Keratinocyte (primary cell): Measurements from ENCODE around the gene TRIM3. TPM values are rescaled to one million over a fixed set of nuclear protein-coding genes. Genes with fewer than 3 reads are reported as not detected.

Source experiments
- DNase-seq: peaks from one replicate; pipeline ENCODE4 v3.0.0-alpha.2; 2011; ENCODE audit warnings: low read depth, missing footprints, low spot score
- FAIRE-seq: peaks from 2 replicates; lab custom pipeline; 2011; peaks lifted over from hg19 to GRCh38; lab: Jason Lieb, UNC
- H2AFZ ChIP-seq: 2 replicates; pipeline ENCODE4 v1.6.0; 2012; ENCODE audit warnings: low read length, control low read depth, inconsistent platforms; ENCODE audit not compliant: control insufficient read depth
- H3K27ac ChIP-seq: 2 replicates; pipeline ENCODE4 v1.5.1; 2011; ENCODE audit warnings: low read length; ENCODE audit not compliant: control insufficient read depth, insufficient read depth
- H3K27me3 ChIP-seq: 3 replicates; pipeline ENCODE4 v1.6.0; 2011; ENCODE audit warnings: low read length; ENCODE audit not compliant: control insufficient read depth, insufficient read depth; ENCODE audit errors: extremely low read depth
- H3K36me3 ChIP-seq, 2 experiments: 2 replicates in 1 of 2; 3 replicates in 1 of 2; pipeline ENCODE4 v1.5.1; 2011; ENCODE audit warnings: low read length in 2 of 2, mild to moderate bottlenecking in 1 of 2; ENCODE audit not compliant: control insufficient read depth in 2 of 2, insufficient read depth in 2 of 2; ENCODE audit errors: extremely low read depth in 1 of 2
- H3K4me1 ChIP-seq: 3 replicates; pipeline ENCODE4 v1.5.1; 2011; ENCODE audit warnings: low read length; ENCODE audit not compliant: control insufficient read depth, insufficient read depth; ENCODE audit errors: extremely low read depth
- H3K4me2 ChIP-seq: 3 replicates; pipeline ENCODE4 v1.6.0; 2011; ENCODE audit warnings: low read depth, low read length; ENCODE audit not compliant: control insufficient read depth, insufficient read depth; ENCODE audit errors: extremely low read depth
- H3K4me3 ChIP-seq, 3 experiments: fragments of 200-600 bp in 1 of 3; sonication (generic) in 1 of 3; 2 replicates in 2 of 3; 3 replicates in 1 of 3; pipeline ENCODE4 v1.5.1; 2011 to 2016; ENCODE audit warnings: low read length in 3 of 3, mild to moderate bottlenecking in 3 of 3, control low read depth in 2 of 3, inconsistent platforms in 1 of 3, low read depth in 1 of 3, mixed read lengths in 1 of 3, mixed run types in 1 of 3, moderate library complexity in 1 of 3; ENCODE audit not compliant: control insufficient read depth in 2 of 3, insufficient read depth in 2 of 3; ENCODE audit errors: extremely low read depth in 1 of 3
- H3K79me2 ChIP-seq: 2 replicates; pipeline ENCODE4 v1.6.0; 2012; ENCODE audit warnings: low read length; ENCODE audit not compliant: control insufficient read depth, insufficient read depth
- H3K9ac ChIP-seq: 3 replicates; pipeline ENCODE4 v1.6.0; 2011; ENCODE audit warnings: low read length; ENCODE audit not compliant: control insufficient read depth, insufficient read depth; ENCODE audit errors: extremely low read depth
- H3K9me1 ChIP-seq: 3 replicates; pipeline ENCODE4 v1.6.0; 2011; ENCODE audit warnings: low read length; ENCODE audit not compliant: control insufficient read depth, insufficient read depth; ENCODE audit errors: extremely low read depth
- H3K9me3 ChIP-seq: 2 replicates; pipeline ENCODE4 v1.5.1; 2012; ENCODE audit warnings: low read depth, low read length; ENCODE audit not compliant: control insufficient read depth
- H4K20me1 ChIP-seq: 3 replicates; pipeline ENCODE4 v1.6.0; 2011; ENCODE audit warnings: low read length; ENCODE audit not compliant: control insufficient read depth, insufficient read depth; ENCODE audit errors: extremely low read depth
- EZH2 ChIP-seq: IDR thresholded peaks from one replicate; pipeline ENCODE4 v1.6.1; 2012; ENCODE audit warnings: inconsistent platforms, mild to moderate bottlenecking, low read length, moderate library complexity
- dilution Hi-C: fragments of 300-500 bp; cut with MboI; formaldehyde crosslinking; loops from one replicate; pipeline ENCODE4 v1.7.0; 2020; ENCODE audit warnings: low sequenced_read_pairs; ENCODE audit not compliant: extremely low pct_ligation_motif_present
- polyA plus RNA-seq, 5 experiments: library from polyadenylated mRNA; depleted of rRNA in 3 of 5; stranded (reverse) in 3 of 5; stranded (forward) in 1 of 5; unstranded in 1 of 5; fragments of >200 nt; gene quantifications; 1 replicate in 1 of 5; 2 replicates in 3 of 5; 3 replicates in 1 of 5; pipeline versions ENCODE4 v1.2.1 to v1.2.3, GENCODE V29; 2011 to 2012; ENCODE audit warnings: missing spikeins in 2 of 5, low read depth in 1 of 5, low replicate concordance in 1 of 5
- TF ChIP-seq, protein P1 (sequence below), 3 experiments: IDR thresholded peaks in 1 of 3; conservative IDR thresholded peaks in 1 of 3; optimal IDR thresholded peaks in 1 of 3; 2 replicates in 2 of 3; 3 replicates in 1 of 3; pipeline versions ENCODE3 to v1.5.1; 2011; ENCODE audit warnings: low read length in 3 of 3, mild to moderate bottlenecking in 3 of 3, moderate library complexity in 2 of 3, control low read depth in 1 of 3, inconsistent platforms in 1 of 3; ENCODE audit not compliant: insufficient read depth in 2 of 3; ENCODE audit errors: extremely low read depth in 1 of 3

The TRIM3 gene
- polyA plus RNA-seq, 1 donor (not counting 4 experiments of a cell fraction or from before 2014, with no cell fraction given) = 10.3 TPM

DNA sequence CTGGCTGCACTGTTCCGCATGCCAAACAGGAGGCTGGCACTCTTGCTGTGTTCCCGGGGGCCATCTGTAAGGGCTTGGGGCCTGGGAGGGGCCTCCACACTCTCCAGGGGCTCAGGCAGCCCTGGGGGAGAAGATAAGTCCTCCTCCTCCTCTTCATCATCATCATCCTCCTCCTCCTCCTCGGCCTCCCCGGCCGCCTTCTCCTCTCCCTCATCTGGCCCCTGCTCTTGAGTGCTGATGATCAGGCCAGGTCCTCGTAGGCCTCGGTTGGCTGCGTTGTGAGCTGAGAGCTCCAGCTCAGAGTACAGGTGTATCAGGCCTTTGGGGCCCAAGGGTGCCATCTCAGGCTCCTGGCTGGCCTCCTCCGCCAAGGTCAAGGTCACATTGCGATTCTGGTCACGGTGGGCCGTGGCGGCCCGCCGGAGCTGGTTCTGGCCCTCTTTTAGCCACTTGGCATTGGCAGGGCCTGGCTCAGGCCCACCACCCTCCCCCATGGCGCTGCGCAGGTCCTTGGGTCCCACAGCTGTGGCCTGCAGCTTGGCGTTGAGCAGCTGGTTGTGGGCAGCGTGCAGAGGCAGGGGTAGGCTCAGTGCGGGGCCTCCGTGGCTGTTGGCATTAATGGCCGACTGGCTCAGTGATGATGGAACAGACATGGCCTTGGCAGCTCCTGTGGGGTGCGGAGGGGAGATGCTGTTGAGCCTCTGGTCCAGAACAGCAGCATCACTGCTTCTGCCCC lies 62.9 kb downstream of the TRIM3 start:
- dilution Hi-C loops = no loop called here
- Histone ChIP-seq H3K36me3 (no peaks in the 10 kb centered on the region), H4K20me1 (no peaks in the 10 kb centered on the region)

GRCh38 chr11:6406370-6406769 lies 67.4 kb downstream of the TRIM3 start:
- H2AFZ ChIP-seq = no peak overlapping the region
- H3K9me3 ChIP-seq = no peaks in the 10 kb centered on the region
- FAIRE-seq = no peak
- no peak for TF ChIP-seq EZH2
- TF ChIP-seq, protein P1, sequence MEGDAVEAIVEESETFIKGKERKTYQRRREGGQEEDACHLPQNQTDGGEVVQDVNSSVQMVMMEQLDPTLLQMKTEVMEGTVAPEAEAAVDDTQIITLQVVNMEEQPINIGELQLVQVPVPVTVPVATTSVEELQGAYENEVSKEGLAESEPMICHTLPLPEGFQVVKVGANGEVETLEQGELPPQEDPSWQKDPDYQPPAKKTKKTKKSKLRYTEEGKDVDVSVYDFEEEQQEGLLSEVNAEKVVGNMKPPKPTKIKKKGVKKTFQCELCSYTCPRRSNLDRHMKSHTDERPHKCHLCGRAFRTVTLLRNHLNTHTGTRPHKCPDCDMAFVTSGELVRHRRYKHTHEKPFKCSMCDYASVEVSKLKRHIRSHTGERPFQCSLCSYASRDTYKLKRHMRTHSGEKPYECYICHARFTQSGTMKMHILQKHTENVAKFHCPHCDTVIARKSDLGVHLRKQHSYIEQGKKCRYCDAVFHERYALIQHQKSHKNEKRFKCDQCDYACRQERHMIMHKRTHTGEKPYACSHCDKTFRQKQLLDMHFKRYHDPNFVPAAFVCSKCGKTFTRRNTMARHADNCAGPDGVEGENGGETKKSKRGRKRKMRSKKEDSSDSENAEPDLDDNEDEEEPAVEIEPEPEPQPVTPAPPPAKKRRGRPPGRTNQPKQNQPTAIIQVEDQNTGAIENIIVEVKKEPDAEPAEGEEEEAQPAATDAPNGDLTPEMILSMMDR (optimal IDR thresholded peaks at IDR 0.05 in 1 of 3, IDR thresholded peaks at IDR 0.05 in 1 of 3, conservative IDR thresholded peaks at IDR 0.05 in 1 of 3; ENCODE audit: extremely low read depth in 1 of 3, insufficient read depth in 2 of 3, low read length in 3 of 3) = no peak
- H3K9ac ChIP-seq = no peak overlapping the region
- no peaks in the 10 kb centered on the region for H3K79me2 ChIP-seq
- no peak overlapping the region for H3K4me2 ChIP-seq
- dilution Hi-C loops = no loop called here
- H3K27ac ChIP-seq = no peak overlapping the region
- no peaks in the 10 kb centered on the region for H3K27me3 ChIP-seq
- no peak overlapping the region for H3K4me3 ChIP-seq
- no peaks in the 10 kb centered on the region for H3K9me1 ChIP-seq
- no peaks in the 10 kb centered on the region for H3K4me1 ChIP-seq
- DNase-seq = no peak
- H3K36me3 ChIP-seq = no peaks in the 10 kb centered on the region
- no peaks in the 10 kb centered on the region for H4K20me1 ChIP-seq

More for the DNA sequence above, 62.9 kb downstream of the TRIM3 start:
- no peaks in the 10 kb centered on the region for H3K79me2 ChIP-seq
- H3K9me1 ChIP-seq = no peaks in the 10 kb centered on the region
- H2AFZ ChIP-seq = no peak overlapping the region
- no peak for FAIRE-seq
- no peaks in the 10 kb centered on the region for H3K9me3 ChIP-seq
- H3K4me3 ChIP-seq = no peak overlapping the region
- H3K9ac ChIP-seq = no peak overlapping the region
- no peak for TF ChIP-seq EZH2
- TF ChIP-seq, protein P1 (optimal IDR thresholded peaks at IDR 0.05 in 1 of 3, IDR thresholded peaks at IDR 0.05 in 1 of 3, conservative IDR thresholded peaks at IDR 0.05 in 1 of 3; ENCODE audit: extremely low read depth in 1 of 3, insufficient read depth in 2 of 3, low read length in 3 of 3) = no peak
- H3K27ac ChIP-seq = no peak overlapping the region
- H3K27me3 ChIP-seq = no peaks in the 10 kb centered on the region
- no peak overlapping the region for H3K4me2 ChIP-seq
- no peaks in the 10 kb centered on the region for H3K4me1 ChIP-seq
- no peak for DNase-seq
